Endothelial cell of umbilical vein (primary cell): ENCODE results near the gene HSPA8.
"Not testable (repeated sequence)": the region's sequence is repeated elsewhere in the genome, so short reads cannot be mapped to it uniquely, and the experiment has no call there.

Experiments
- POLR2A ChIP-seq: IDR thresholded peaks from 2 replicates; pipeline ENCODE4 v1.6.1; 2012; ENCODE audit warnings: low read depth, mild to moderate bottlenecking, control low read depth, low read length
- POLR2AphosphoS5 ChIP-seq: IDR thresholded peaks from 2 replicates; pipeline ENCODE4 v1.6.1; 2012; ENCODE audit warnings: low read depth, mild to moderate bottlenecking, control low read depth, low read length, moderate library complexity; ENCODE audit not compliant: insufficient read depth
- TF ChIP-seq, protein P1 (sequence below), 2 donors: IDR thresholded peaks; 1 replicate in 1 of 2; 2 replicates in 1 of 2; pipeline ENCODE4 v1.5.1; 2011; ENCODE audit warnings: low read length in 2 of 2, mild to moderate bottlenecking in 2 of 2, moderate library complexity in 2 of 2, control low read depth in 1 of 2, inconsistent platforms in 1 of 2, low read depth in 1 of 2; ENCODE audit not compliant: insufficient read depth in 1 of 2; ENCODE audit errors: extremely low read depth in 1 of 2

DNA sequence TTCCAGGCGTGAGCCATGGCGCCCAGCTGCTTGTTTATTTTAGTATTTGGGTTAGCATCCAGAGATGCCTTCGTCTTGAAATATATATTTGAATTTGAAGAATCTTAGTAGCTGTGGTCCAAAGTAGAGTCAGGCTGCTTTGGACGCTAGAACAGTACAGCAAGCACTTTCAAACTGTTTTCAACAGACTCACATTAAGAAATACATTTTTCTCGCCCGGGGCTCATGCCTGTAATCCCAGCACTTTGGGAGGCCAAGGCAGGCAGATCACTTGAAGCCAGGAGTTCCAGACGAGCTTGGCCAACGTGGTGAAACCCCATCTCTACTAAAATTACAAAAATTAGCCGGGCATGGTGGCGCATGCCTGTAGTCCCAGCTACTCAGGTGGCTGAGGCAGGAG lies 27.0 kb upstream of the HSPA8 start:
- TF ChIP-seq POLR2AphosphoS5, POLR2A: not testable (repeated sequence)
- TF ChIP-seq, protein P1, sequence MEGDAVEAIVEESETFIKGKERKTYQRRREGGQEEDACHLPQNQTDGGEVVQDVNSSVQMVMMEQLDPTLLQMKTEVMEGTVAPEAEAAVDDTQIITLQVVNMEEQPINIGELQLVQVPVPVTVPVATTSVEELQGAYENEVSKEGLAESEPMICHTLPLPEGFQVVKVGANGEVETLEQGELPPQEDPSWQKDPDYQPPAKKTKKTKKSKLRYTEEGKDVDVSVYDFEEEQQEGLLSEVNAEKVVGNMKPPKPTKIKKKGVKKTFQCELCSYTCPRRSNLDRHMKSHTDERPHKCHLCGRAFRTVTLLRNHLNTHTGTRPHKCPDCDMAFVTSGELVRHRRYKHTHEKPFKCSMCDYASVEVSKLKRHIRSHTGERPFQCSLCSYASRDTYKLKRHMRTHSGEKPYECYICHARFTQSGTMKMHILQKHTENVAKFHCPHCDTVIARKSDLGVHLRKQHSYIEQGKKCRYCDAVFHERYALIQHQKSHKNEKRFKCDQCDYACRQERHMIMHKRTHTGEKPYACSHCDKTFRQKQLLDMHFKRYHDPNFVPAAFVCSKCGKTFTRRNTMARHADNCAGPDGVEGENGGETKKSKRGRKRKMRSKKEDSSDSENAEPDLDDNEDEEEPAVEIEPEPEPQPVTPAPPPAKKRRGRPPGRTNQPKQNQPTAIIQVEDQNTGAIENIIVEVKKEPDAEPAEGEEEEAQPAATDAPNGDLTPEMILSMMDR (IDR thresholded peaks at IDR 0.05; ENCODE audit: extremely low read depth in 1 of 2, insufficient read depth in 1 of 2, low read depth in 1 of 2, low read length in 2 of 2): not testable (repeated sequence)
